Measurements from ENCODE around the gene ATP10B. TPM values are rescaled to one million over a fixed set of nuclear protein-coding genes. Genes with fewer than 3 reads are reported as not detected.

The ATP10B gene
- total and polyA plus RNA-seq, 10 of the 15 experiments (the other 5 are each of a cell fraction or from before 2014, with no cell fraction given) = not detected

DNA sequence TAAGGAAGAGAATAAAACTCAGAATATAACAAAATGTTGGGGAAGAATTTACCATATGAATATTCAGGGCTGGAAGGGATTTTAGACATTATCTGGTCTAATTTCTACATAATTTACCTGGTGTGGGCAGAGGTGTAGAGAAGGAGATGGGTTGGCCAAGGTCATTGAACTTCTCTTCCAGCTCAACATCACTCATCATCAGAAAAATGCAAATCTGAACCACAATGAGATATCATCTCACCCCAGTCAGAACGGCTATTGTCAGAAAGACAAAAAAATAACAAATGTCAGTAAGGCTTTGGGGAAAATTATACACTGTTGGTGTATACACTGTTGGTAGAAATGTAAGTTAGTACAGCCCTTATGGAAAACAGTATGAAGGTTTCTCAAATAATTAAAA, 308.6 kb downstream of the ATP10B start:
- ATAC-seq = no peak
- 6% methylated on average over 1 of the region's 1 CpG for whole genome bisulfite sequencing (ENCODE audit: insufficient coverage, insufficient replicate concordance, low lambda C conversion rate, missing lambda C conversion rate)
- intact Hi-C loops (cut with micrococcal nuclease; ENCODE audit: unreplicated experiment) = no loop called here
- no peak for FAIRE-seq
- Histone ChIP-seq H3K4me3 (no peak overlapping the region), H2AFZ (ENCODE audit: control insufficient read depth, low read depth, low read length) (no peak overlapping the region), H3K4me1 (ENCODE audit: control insufficient read depth, insufficient read depth, low read length) (no peaks in the 10 kb centered on the region), H3K9me3 (replicated peaks; ENCODE audit: control insufficient read depth, insufficient read depth, low read length) (no peaks in the 10 kb centered on the region; the same call in 2 of the 3 replicates), H3K27ac (ENCODE audit: control insufficient read depth, insufficient read depth) (no peak overlapping the region), H4K20me1 (ENCODE audit: control insufficient read depth, insufficient read depth) (no peaks in the 10 kb centered on the region), H3K79me2 (ENCODE audit: control insufficient read depth, insufficient read depth, low read length) (no peaks in the 10 kb centered on the region), H3K27me3 (replicated peaks in 1 of 2; ENCODE audit: control insufficient read depth in 2 of 2, insufficient read depth in 2 of 2, low read length in 1 of 2) (no peaks in the 10 kb centered on the region), H3K9ac (ENCODE audit: control insufficient read depth, insufficient read depth, low read length) (no peak overlapping the region), H3K4me2 (ENCODE audit: control insufficient read depth, insufficient read depth) (no peak overlapping the region), H3K36me3 (ENCODE audit: control insufficient read depth in 2 of 2, insufficient read depth in 2 of 2, low read length in 1 of 2) (no peaks in the 10 kb centered on the region)
- ChIA-PET SMC1A (ENCODE audit: uncharacterized antibody, unreplicated experiment) (no interaction called here), CTCF (interaction anchor here (0.6 kb wide), 1 partner anchor 106 kb away, joined by 3 read pairs; no protein-coding TSS in a partner anchor), RAD21 (ENCODE audit: unreplicated experiment) (no interaction called here), POLR2A (no interaction called here)
- no peak for DNase-seq (ENCODE audit: low read depth, low spot score)
- no peak for TF ChIP-seq ZZZ3 (IDR thresholded peaks at IDR 0.05; ENCODE audit: control insufficient read depth, insufficient read length, low read depth)
- no peak for TF ChIP-seq BHLHE40 (IDR thresholded peaks at IDR 0.05; ENCODE audit: borderline replicate concordance in 1 of 2, low read depth in 2 of 2, low read length in 1 of 2)
- TF ChIP-seq, protein P1, sequence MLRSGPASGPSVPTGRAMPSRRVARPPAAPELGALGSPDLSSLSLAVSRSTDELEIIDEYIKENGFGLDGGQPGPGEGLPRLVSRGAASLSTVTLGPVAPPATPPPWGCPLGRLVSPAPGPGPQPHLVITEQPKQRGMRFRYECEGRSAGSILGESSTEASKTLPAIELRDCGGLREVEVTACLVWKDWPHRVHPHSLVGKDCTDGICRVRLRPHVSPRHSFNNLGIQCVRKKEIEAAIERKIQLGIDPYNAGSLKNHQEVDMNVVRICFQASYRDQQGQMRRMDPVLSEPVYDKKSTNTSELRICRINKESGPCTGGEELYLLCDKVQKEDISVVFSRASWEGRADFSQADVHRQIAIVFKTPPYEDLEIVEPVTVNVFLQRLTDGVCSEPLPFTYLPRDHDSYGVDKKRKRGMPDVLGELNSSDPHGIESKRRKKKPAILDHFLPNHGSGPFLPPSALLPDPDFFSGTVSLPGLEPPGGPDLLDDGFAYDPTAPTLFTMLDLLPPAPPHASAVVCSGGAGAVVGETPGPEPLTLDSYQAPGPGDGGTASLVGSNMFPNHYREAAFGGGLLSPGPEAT (IDR thresholded peaks at IDR 0.05; ENCODE audit: low read depth) = no peak
- no peak for TF ChIP-seq JUNB (IDR thresholded peaks at IDR 0.05)
- TF ChIP-seq, protein P2, sequence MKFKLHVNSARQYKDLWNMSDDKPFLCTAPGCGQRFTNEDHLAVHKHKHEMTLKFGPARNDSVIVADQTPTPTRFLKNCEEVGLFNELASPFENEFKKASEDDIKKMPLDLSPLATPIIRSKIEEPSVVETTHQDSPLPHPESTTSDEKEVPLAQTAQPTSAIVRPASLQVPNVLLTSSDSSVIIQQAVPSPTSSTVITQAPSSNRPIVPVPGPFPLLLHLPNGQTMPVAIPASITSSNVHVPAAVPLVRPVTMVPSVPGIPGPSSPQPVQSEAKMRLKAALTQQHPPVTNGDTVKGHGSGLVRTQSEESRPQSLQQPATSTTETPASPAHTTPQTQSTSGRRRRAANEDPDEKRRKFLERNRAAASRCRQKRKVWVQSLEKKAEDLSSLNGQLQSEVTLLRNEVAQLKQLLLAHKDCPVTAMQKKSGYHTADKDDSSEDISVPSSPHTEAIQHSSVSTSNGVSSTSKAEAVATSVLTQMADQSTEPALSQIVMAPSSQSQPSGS (IDR thresholded peaks at IDR 0.05; ENCODE audit: low read length) = no peak
- TF ChIP-seq SIX5 (IDR thresholded peaks at IDR 0.05; ENCODE audit: low read depth, low read length, severe bottlenecking) = no peak
- no peak for TF ChIP-seq WRNIP1 (IDR thresholded peaks at IDR 0.05; ENCODE audit: borderline replicate concordance, low read depth, low read length)
- no peak for TF ChIP-seq SREBF1 (IDR thresholded peaks at IDR 0.05; ENCODE audit: low read length)
- TF ChIP-seq MYC (IDR thresholded peaks at IDR 0.05; ENCODE audit: insufficient read depth, insufficient read length, insufficient replicate concordance, low read length, severe bottlenecking) = no peak
- TF ChIP-seq ZNF274 (IDR thresholded peaks at IDR 0.05; ENCODE audit: insufficient read depth, insufficient read length) = no peak
- TF ChIP-seq, protein P3, sequence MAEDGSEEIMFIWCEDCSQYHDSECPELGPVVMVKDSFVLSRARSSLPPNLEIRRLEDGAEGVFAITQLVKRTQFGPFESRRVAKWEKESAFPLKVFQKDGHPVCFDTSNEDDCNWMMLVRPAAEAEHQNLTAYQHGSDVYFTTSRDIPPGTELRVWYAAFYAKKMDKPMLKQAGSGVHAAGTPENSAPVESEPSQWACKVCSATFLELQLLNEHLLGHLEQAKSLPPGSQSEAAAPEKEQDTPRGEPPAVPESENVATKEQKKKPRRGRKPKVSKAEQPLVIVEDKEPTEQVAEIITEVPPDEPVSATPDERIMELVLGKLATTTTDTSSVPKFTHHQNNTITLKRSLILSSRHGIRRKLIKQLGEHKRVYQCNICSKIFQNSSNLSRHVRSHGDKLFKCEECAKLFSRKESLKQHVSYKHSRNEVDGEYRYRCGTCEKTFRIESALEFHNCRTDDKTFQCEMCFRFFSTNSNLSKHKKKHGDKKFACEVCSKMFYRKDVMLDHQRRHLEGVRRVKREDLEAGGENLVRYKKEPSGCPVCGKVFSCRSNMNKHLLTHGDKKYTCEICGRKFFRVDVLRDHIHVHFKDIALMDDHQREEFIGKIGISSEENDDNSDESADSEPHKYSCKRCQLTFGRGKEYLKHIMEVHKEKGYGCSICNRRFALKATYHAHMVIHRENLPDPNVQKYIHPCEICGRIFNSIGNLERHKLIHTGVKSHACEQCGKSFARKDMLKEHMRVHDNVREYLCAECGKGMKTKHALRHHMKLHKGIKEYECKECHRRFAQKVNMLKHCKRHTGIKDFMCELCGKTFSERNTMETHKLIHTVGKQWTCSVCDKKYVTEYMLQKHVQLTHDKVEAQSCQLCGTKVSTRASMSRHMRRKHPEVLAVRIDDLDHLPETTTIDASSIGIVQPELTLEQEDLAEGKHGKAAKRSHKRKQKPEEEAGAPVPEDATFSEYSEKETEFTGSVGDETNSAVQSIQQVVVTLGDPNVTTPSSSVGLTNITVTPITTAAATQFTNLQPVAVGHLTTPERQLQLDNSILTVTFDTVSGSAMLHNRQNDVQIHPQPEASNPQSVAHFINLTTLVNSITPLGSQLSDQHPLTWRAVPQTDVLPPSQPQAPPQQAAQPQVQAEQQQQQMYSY (CRISPR knock-in tag; IDR thresholded peaks at IDR 0.05) = no peak
- TF ChIP-seq, protein P4, sequence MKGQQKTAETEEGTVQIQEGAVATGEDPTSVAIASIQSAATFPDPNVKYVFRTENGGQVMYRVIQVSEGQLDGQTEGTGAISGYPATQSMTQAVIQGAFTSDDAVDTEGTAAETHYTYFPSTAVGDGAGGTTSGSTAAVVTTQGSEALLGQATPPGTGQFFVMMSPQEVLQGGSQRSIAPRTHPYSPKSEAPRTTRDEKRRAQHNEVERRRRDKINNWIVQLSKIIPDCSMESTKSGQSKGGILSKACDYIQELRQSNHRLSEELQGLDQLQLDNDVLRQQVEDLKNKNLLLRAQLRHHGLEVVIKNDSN (IDR thresholded peaks at IDR 0.05; ENCODE audit: borderline replicate concordance, extremely low read length, insufficient read depth, low read depth, low read length) = no peak
- no peak for TF ChIP-seq YBX1 (IDR thresholded peaks at IDR 0.05)
- in situ Hi-C loops (cut with MboI) = no loop called here
- BruUV-seq (replicated peaks) = no TSS peak

Measured in GM12878 (cell line).